Measurements from ENCODE around the gene KIF26A.

KIF26A gene

GRCh38 chr14:104130974-104131651, 7.3 kb upstream of the KIF26A start:
- DNase-seq (ENCODE audit: low read depth in 3 of 3, low spot score in 1 of 3), result no peak

GRCh38 chr14:104131968-104132732, 6.2 kb upstream of the KIF26A start:
- DNase-seq (ENCODE audit: low read depth in 3 of 3, low spot score in 1 of 3), result no peak

DNA sequence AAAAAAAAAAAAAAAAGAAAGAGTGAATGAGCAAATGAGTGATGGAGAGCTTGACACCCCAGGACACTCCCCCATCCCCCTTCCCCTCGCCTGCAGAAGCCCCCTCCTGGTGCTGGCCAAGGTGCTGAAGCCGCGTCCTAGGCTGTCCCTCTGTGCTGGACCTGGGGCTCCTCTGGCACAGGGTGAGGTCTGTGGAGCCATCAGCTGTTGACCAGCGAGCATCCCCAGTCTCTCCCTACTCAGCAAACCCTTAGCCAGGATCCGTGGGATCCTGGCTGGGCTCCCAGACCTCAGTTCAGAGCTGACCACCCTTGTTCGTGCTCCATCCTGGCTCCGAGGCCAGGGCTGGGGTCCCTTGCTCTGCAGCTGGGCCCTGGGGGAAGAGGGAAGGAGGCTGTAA, 5.4 kb upstream of the KIF26A start:
- DNase-seq (ENCODE audit: low read depth in 3 of 3, low spot score in 1 of 3), result no peak

GRCh38 chr14:104133496-104133895, 4.9 kb upstream of the KIF26A start:
- DNase-seq (ENCODE audit: low read depth in 3 of 3, low spot score in 1 of 3), result no peak

DNA sequence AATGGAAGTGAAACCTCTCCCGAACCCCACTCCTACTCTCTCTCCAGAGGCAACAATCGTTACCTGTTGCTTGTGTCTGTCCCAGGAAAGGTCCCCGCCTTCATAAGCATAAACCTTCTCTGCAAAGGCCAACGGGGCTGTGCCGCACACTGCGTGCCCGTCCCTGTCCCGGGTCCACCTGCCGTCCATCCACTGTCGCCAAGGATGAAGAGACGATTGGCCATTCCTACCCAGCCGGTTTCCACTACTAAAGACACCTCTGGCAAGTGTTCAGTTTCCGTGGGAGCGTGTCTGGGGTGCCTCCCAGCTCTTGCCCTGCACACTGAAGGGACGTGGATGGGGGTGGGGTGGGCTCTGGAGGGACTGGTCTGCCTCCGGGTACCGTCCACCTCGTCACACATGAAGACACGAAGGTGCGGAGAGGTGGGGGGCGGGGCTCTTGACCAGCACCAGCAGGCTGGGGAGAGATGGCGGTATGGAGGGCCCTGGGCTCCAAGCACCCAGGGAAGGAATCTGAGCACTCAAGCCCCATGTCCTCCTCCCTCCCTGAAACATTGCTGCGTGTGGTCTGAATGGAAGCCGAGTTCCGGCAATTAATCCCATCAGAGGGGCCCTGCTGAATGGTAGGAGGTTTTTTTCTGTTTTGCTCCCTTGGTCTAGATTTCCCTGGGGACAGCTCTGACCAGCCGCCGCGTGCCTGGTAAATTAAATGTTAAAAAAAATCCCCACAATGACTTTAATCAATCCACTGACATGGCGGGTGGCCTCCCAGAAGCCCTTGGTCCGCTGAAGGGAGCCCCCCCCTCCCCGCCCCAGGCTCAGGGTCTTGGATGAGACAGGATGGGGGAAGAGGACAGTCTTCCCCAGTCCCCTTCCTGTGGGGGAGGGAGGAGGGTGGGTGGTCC, 4.1 kb upstream of the KIF26A start:
- no peak for DNase-seq (ENCODE audit: low read depth in 3 of 3, low spot score in 1 of 3)

GRCh38 chr14:104135121-104135903, 3.1 kb upstream of the KIF26A start:
- no peak for DNase-seq (ENCODE audit: low read depth in 3 of 3, low spot score in 1 of 3)

GRCh38 chr14:104135904-104136471, 2.4 kb upstream of the KIF26A start:
- no peak for DNase-seq (ENCODE audit: low read depth in 3 of 3, low spot score in 1 of 3)

GRCh38 chr14:104136472-104137296, 1.7 kb upstream of the KIF26A start:
- no peak for DNase-seq (ENCODE audit: low read depth in 3 of 3, low spot score in 1 of 3)

DNA sequence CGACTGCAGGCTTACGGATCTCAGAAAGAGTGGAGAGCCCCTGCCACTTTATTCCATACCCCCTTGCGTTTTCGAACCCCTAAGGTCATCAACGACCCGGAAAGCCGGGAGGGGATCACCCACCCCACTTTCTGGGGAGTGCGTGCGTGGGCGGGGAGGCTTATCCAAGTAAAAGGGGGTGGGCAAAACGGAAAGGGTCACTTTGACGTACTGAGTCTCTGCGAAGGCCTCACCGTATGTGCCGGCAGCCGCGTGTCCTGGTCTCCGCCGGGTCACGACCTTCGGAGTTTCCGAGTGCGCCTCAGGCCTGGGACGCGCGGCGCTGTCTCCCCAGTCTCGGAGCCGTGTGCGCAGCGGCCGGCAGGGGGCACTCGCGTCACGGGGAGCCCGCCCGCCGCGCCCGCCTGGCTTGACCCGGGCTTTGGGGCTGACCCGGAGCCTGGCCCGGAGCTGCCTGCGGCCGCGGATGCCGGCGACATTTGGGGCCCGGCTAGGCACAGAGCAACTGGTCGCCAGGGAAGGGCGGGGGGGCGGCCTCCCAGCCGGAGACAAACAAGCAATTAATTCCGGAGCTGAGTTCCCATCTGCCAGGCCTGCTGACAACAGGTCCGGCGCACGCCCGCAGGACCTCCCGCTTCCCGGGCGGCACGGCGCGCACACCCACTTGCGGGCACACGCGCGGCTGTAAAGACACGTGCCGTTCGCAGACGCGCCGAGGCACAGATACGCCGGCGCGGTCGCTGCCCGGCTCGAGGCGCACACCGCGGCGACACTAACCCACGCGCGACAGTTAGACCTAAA, 890 bp upstream of the KIF26A start:
- peak in 2 of 3 donors; percentile 23 to 55 for DNase-seq (ENCODE audit: low read depth in 3 of 3, low spot score in 1 of 3)

- no peak for DNase-seq (ENCODE audit: low read depth in 3 of 3, low spot score in 1 of 3)
Observed at GRCh38 chr14:104138718-104139459, 502 bp downstream of the KIF26A start.

- DNase-seq (ENCODE audit: low read depth in 3 of 3, low spot score in 1 of 3), result no peak
Observed at GRCh38 chr14:104139460-104140212, 1.2 kb downstream of the KIF26A start.

GRCh38 chr14:104140213-104140462, 1.8 kb downstream of the KIF26A start:
- DNase-seq (ENCODE audit: low read depth in 3 of 3, low spot score in 1 of 3), result no peak

DNA sequence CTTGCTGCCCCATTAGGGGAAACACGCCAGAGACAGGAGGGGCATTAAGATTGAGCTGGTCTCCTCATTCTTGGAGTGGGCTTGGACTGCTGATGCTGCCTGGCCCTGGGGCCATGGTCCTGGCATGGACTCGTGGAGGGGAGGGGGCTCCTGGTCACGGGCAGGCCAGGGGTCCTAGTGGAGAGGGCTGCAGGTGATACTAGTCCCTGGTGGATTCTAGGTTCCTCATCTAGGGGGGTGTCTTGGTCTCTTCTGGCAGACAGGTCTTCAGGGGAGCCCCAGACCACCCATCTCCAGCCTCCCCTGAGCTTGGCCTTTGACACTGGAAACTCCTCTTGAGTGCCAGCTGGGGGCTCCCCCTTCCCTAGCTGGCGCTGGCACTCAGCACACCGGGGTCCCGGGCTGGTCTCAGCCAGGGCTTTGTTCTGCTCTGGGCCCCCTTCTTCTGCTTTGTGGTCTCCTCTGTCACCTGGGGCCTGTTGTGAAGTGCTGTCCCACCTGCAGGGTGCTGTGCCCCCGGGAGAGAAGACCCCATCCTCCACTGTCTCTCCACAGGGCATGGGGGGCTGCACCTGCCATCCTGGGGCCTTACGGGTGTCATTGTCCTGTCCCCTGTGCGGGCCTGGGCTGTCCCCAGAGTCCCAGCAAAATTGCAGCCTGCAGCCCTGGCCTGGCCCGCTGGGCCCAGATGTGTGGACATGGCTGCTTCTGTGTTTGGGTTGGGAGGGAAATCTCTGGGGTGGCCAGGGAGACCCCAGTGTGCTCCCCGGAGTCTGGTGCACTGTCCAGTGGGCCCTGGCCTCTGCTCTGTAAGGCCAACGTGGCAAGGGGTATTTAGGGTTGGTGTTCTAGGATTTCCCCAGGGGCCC, 2.3 kb downstream of the KIF26A start:
- DNase-seq (ENCODE audit: low read depth in 3 of 3, low spot score in 1 of 3), result no peak

DNA sequence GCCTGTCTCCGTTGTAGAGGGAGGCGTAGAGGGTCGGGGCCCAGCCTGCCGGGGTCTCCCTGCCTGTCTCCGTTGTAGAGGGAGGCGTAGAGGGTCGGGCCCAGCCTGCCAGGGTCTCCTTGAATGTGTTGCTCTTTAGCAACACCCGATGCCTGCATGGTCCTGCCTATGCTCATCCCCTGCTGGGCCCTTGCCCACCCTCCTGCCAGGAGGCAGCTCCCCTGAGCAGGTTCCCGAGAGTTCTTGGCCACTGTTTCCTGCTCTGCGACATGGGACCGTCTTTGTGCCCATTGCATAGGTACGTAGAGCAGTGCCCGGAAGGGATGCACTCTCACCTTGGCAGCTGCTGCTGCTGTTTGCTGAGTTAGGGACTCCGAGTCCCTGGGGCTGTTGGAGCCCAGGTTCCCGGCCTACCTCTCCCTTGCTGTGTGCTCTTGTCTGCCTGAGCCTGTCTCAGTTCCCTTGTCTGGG, 3.3 kb downstream of the KIF26A start:
- DNase-seq (ENCODE audit: low read depth in 3 of 3, low spot score in 1 of 3), result no peak

DNA sequence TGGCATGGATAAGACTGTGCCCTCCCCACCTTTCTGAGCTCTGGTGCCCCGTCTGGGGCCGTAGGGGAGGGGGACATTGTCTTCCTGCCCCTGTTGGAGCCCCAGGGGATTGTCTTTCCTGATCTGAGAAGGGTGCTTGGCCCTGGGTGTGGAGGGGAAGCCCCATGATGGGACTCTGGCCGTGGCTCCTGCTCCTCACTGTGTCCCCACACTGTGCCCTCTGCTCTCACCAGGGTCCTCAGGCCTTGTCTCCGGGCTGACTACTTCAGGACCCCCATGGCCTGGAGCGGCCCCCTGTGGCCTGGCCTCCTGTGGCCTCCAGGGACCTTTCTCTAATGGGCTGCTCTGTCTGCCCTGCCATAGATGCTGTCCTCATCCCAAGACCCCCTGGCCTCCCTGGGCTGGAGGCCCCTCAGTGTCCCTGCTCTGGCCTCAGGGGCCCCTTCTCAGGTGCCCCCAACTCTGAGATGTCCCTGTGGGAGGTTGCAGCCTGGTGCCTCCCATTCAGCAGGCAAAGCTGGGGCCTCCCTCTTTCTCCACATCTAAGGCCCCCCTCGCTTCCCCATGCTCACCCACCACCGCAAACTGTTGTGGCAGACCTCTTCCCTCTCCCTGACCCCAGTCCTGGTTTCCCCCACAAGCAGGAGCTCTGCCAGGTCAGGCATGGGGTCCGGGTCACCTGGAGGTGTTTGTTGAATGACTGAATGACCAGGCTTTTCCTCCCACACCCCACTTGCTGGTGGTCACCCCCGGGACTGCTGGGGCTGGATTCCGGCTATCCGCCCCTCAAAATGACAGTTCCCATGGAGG, 4.0 kb downstream of the KIF26A start:
- DNase-seq (ENCODE audit: low read depth in 3 of 3, low spot score in 1 of 3), result no peak

DNA sequence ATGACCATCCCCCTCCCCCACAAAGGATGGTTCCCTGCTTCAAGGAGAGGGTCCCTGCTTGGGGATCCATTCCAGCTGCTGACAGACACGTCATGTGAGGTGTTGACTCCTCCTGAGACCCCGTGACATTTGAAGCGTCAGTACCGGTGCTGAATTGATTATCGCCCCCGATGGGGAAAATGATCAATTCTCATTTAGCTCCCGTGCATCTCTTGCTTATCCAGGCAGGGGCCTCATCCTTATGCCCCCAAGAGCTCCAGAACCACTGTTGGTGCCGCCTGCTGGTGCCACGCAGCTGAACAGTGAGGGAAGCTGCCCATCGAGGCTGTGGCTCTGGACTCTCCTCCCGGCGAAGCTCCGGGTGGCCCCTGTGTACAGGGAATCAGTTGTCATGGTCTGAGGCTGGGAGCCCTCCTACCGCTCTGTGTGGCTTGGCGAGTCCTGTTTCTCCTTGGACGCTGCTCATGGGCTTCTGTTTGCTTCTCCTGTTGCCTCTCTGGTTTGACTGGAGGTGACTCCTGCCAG, 4.6 kb downstream of the KIF26A start:
- DNase-seq (ENCODE audit: low read depth in 3 of 3, low spot score in 1 of 3), result no peak
